AG04450 (cell line): ENCODE measurements around the gene OR13J1. TPM values are rescaled to one million over a fixed set of nuclear protein-coding genes. Genes with fewer than 3 reads are reported as not detected.
"Not testable (repeated sequence)": the region's sequence is repeated elsewhere in the genome, so short reads cannot be mapped to it uniquely, and the experiment has no call there.

ENCODE experiments used
- CTCF ChIA-PET: fragments of 300-600, 350-600 bp; formaldehyde crosslinking; extraction: SDS; loops from one replicate; lab custom pipeline; 2022; ENCODE audit warnings: antibody characterized with exemption, inconsistent platforms; lab: Charles Lee
- POLR2A ChIA-PET: fragments of 350-600 bp; formaldehyde crosslinking; extraction: SDS; loops from one replicate; lab custom pipeline; 2021; ENCODE audit warnings: antibody characterized with exemption, inconsistent platforms; lab: Yijun Ruan, JAX
- DNase-seq: peaks from one replicate; pipeline ENCODE4 v3.0.0-alpha.2; 2011; ENCODE audit warnings: low read depth, low spot score
- H3K27ac ChIP-seq: one replicate; pipeline ENCODE4 v1.5.1; 2012; ENCODE audit warnings: low read depth, low read length, control low read depth
- H3K27me3 ChIP-seq: one replicate; pipeline ENCODE4 v1.6.0; 2012; ENCODE audit warnings: low read length; ENCODE audit not compliant: control insufficient read depth, insufficient read depth
- H3K4me3 ChIP-seq: 2 replicates; pipeline ENCODE4 v1.5.1; 2011; ENCODE audit warnings: mild to moderate bottlenecking, low read depth, low read length, control low read depth
- H3K9me3 ChIP-seq: 2 replicates; pipeline ENCODE4 v1.5.1; 2012; ENCODE audit warnings: low read length; ENCODE audit not compliant: control insufficient read depth, insufficient read depth
- CTCF ChIP-seq: IDR thresholded peaks from 2 replicates; pipeline ENCODE4 v1.5.1; 2011; ENCODE audit warnings: low read depth, low read length, control low read depth, inconsistent platforms
- polyA plus RNA-seq: library from polyadenylated mRNA; depleted of rRNA; stranded (reverse); fragments of >200 nt; gene quantifications from 2 replicates; pipeline ENCODE4 v1.2.3, GENCODE V29; 2011

The OR13J1 gene
- polyA plus RNA-seq, 1 experiment, result not detected

GRCh38 chr9:35904338-35904737 is 34.1 kb upstream of the OR13J1 start:
- no peak for TF ChIP-seq CTCF
- no peak overlapping the region for H3K27ac ChIP-seq
- no peaks in the 10 kb centered on the region for H3K27me3 ChIP-seq
- DNase-seq, result no peak
- no peaks in the 10 kb centered on the region; the same call in 1 of the 2 replicates for H3K9me3 ChIP-seq
- ChIA-PET POLR2A (no interaction called here), CTCF (interaction anchor here (0.6 to 13.6 kb wide), 5 partner anchors 17 to 640 kb away, joined by 3 to 153 read pairs (median 7); no protein-coding TSS in a partner anchor)
- no peak overlapping the region for H3K4me3 ChIP-seq

GRCh38 chr9:35903049-35903448 is 32.8 kb upstream of the OR13J1 start:
- Histone ChIP-seq H3K9me3 (no peaks in the 10 kb centered on the region; the same call in 1 of the 2 replicates), H3K27ac (no peak overlapping the region), H3K4me3 (no peak overlapping the region), H3K27me3 (peaks cover 10% of the 10 kb centered on the region)
- TF ChIP-seq CTCF, result peak; percentile 54
- ChIA-PET POLR2A (interaction anchor here (1.0 kb wide), 1 partner anchor 43 kb away, joined by 10 read pairs; no protein-coding TSS in a partner anchor), CTCF (interaction anchor here (0.6 to 13.6 kb wide), 21 partner anchors 9 to 138 kb away, joined by 3 to 153 read pairs (median 5); no protein-coding TSS in a partner anchor)
- DNase-seq, result no peak

- H3K9me3 ChIP-seq, result no peaks in the 10 kb centered on the region
- ChIA-PET POLR2A (no interaction called here), CTCF (interaction anchor here (1.0 to 1.8 kb wide), 4 partner anchors 40 to 108 kb away, joined by 3 to 9 read pairs (median 4); no protein-coding TSS in a partner anchor)
- no peak for TF ChIP-seq CTCF
- no peak for DNase-seq
- no peak overlapping the region for H3K27ac ChIP-seq
- no peak overlapping the region for H3K4me3 ChIP-seq
- peaks cover 20% of the 10 kb centered on the region for H3K27me3 ChIP-seq
These were observed 28.8 kb upstream of the OR13J1 start for GRCh38 chr9:35899021-35899420.

GRCh38 chr9:35898337-35898736 is 28.1 kb upstream of the OR13J1 start:
- no peak for TF ChIP-seq CTCF
- no peaks in the 10 kb centered on the region for H3K9me3 ChIP-seq
- no peak overlapping the region for H3K27ac ChIP-seq
- no peak for DNase-seq
- peaks cover 20% of the 10 kb centered on the region for H3K27me3 ChIP-seq
- H3K4me3 ChIP-seq, result no peak overlapping the region
- CTCF ChIA-PET, result interaction anchor here (1.0 to 1.8 kb wide), 5 partner anchors 16 to 108 kb away, joined by 3 to 10 read pairs (median 5); no protein-coding TSS in a partner anchor
- POLR2A ChIA-PET, result no interaction called here

- H3K27ac ChIP-seq, H3K9me3 ChIP-seq, H3K4me3 ChIP-seq, DNase-seq, POLR2A ChIA-PET: not testable (repeated sequence)
- H3K27me3 ChIP-seq, result peaks cover 20% of the 10 kb centered on the region
- CTCF ChIA-PET, result interaction anchor here (0.7 to 4.7 kb wide), 4 partner anchors 15 to 48 kb away, joined by 3 to 27 read pairs (median 8); no protein-coding TSS in a partner anchor
These were observed 27.3 kb upstream of the OR13J1 start for GRCh38 chr9:35897376-35898099.
